ENCODE measurements around the gene C2CD3. TPM values are rescaled to one million over a fixed set of nuclear protein-coding genes. Genes with fewer than 3 reads are reported as not detected.

C2CD3 gene
- total RNA-seq, 1 experiment from 2014 or later: 18.7 TPM

DNA sequence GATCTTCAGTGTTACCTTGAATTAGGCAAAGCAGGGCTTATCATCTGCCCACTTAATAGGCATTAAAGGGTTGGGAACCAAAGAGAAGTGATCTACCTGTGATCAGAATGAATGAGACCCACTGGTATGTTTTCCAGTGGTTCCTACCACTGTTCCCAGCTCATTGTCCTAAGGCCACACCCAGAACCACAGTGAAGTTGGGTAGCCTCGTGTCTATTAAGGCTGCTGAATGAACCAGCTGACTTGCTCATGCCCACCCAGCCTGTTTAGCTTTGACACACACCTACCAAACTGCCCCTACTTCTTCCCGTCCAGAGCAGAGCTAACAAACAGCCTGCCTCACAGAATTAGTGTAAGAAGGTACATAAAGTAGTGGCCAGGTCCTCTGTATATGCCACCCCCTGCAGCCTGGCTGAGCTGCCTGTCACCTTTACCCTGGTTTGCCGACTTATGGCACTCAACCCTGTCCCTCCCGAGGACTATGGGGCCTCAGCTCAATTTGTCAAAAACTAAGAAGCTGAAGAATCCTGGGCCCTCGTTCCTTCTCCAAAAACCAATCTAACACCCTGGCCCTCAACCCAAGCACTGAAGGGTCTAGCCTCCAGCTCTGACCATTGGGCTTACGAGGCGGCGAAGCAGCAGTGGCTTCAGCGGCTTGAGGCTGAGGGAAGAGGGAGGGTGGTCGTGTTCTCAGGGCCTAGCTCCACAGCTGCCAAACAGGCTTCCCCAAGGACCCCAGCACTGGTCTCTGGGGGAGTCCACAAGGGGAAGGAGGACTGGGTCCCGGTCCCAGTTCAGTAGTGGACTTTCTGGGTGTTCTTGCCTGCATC lies 198.0 kb downstream of the C2CD3 start:
- ChIA-PET CTCF (no interaction called here), POLR2A (interaction anchor here (2.4 kb wide), 1 partner anchor 9 kb away, joined by 8 read pairs; the partner anchor contains the start of gene UCP2)
- Mint-ChIP-seq H3K27me3 (ENCODE audit: low read depth) (peaks cover 10% of the 10 kb centered on the region; the same call in 1 of the 2 replicates), H3K36me3 (peaks cover 40% of the 10 kb centered on the region), H3K27ac (no peak overlapping the region; the same call in 1 of the 2 replicates), H3K4me3 (no peak overlapping the region), H3K4me1 (no peaks in the 10 kb centered on the region), H3K9me3 (no peaks in the 10 kb centered on the region)
- DNase-seq (ENCODE audit: low spot score): no peak
- ATAC-seq: no peak
- TF ChIP-seq ZNF317 (CRISPR knock-in tag; IDR thresholded peaks at IDR 0.05; ENCODE audit: borderline replicate concordance, low read depth) (no peak), ZNF671 (CRISPR knock-in tag; IDR thresholded peaks at IDR 0.05) (no peak), ZNF219 (CRISPR knock-in tag; IDR thresholded peaks at IDR 0.05; ENCODE audit: borderline replicate concordance) (no peak), ETV6 (CRISPR knock-in tag; IDR thresholded peaks at IDR 0.05) (no peak)
- TF ChIP-seq, protein P1, sequence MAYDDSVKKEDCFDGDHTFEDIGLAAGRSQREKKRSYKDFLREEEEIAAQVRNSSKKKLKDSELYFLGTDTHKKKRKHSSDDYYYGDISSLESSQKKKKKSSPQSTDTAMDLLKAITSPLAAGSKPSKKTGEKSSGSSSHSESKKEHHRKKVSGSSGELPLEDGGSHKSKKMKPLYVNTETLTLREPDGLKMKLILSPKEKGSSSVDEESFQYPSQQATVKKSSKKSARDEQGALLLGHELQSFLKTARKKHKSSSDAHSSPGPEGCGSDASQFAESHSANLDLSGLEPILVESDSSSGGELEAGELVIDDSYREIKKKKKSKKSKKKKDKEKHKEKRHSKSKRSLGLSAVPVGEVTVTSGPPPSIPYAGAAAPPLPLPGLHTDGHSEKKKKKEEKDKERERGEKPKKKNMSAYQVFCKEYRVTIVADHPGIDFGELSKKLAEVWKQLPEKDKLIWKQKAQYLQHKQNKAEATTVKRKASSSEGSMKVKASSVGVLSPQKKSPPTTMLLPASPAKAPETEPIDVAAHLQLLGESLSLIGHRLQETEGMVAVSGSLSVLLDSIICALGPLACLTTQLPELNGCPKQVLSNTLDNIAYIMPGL (CRISPR knock-in tag; IDR thresholded peaks at IDR 0.05): no peak

DNA sequence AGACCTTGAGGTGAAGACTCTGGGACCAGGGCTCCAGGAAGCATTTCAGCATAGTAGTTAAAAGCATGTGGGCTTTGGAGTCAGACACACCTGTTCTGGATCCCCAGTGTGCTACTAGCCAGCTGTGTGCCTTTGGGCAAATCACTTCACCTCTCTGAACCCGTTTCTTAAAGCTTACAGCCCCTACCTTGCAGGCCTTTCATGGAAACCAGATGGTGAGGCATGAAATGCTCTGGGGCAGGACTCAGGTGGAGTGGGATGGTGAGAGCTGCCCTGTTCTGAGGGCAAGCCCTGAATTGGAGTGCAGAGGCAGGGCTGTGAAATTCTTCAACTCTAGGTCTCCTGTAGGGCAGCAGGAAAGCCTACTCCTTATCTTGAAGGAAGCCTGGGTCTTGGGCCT lies 198.6 kb downstream of the C2CD3 start:
- H3K27me3 Mint-ChIP-seq (ENCODE audit: low read depth): peaks cover 10% of the 10 kb centered on the region; the same call in 1 of the 2 replicates
- ChIA-PET CTCF (no interaction called here), POLR2A (interaction anchor here (2.4 kb wide), 1 partner anchor 10 kb away, joined by 8 read pairs; the partner anchor contains the start of gene UCP2)
- no peak overlapping the region for H3K4me3 Mint-ChIP-seq
- H3K4me1 Mint-ChIP-seq: no peaks in the 10 kb centered on the region
- no peak for ATAC-seq
- H3K9me3 Mint-ChIP-seq: no peaks in the 10 kb centered on the region
- TF ChIP-seq CREB1 (CRISPR knock-in tag; IDR thresholded peaks at IDR 0.05) (no peak), RORB (CRISPR knock-in tag; IDR thresholded peaks at IDR 0.05) (no peak), HMGA2 (CRISPR knock-in tag; IDR thresholded peaks at IDR 0.05) (no peak), JUN (CRISPR knock-in tag; IDR thresholded peaks at IDR 0.05) (no peak), ZNF263 (CRISPR knock-in tag; IDR thresholded peaks at IDR 0.05; ENCODE audit: low read depth) (no peak), NFATC4 (CRISPR knock-in tag; IDR thresholded peaks at IDR 0.05) (no peak), IRF2 (CRISPR knock-in tag; IDR thresholded peaks at IDR 0.05; ENCODE audit: borderline replicate concordance, low read depth) (no peak), SMAD4 (CRISPR knock-in tag; IDR thresholded peaks at IDR 0.05) (no peak)
- TF ChIP-seq, protein P2, sequence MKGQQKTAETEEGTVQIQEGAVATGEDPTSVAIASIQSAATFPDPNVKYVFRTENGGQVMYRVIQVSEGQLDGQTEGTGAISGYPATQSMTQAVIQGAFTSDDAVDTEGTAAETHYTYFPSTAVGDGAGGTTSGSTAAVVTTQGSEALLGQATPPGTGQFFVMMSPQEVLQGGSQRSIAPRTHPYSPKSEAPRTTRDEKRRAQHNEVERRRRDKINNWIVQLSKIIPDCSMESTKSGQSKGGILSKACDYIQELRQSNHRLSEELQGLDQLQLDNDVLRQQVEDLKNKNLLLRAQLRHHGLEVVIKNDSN (CRISPR knock-in tag; IDR thresholded peaks at IDR 0.05): no peak
- DNase-seq (ENCODE audit: low spot score): no peak
- peaks cover 34% of the 10 kb centered on the region for H3K36me3 Mint-ChIP-seq
- no peak overlapping the region for H3K27ac Mint-ChIP-seq

DNA sequence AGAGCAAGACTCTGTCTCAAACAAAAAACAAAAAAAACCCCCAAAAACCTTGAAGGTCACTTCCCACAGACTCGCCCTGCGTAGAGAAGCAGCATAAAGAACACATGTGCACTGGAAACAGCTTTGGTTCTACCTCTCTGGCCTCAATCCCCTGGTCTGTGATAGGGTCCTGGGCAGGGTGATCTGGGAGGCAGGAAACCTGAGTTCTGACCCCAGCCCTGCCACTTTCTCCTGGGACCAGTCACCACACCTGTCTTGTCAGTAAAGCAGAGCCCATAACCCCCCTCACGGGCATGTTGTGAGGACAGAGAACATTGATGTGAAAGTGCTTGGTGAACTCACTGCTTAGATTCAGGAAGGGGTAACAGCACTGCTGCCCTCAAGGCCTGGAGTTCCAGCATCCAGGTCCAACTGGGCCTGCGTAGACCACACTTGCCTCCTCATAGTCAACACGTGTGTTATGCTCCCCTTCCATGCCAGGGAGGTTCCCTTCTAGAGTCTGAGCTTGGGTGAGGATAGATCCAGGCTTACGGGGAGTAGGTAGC lies 199.6 kb downstream of the C2CD3 start:
- no peaks in the 10 kb centered on the region for H3K4me1 Mint-ChIP-seq
- 0 out of 2 replicates have a peak, but pooled peaks have one; percentile 42 for TF ChIP-seq EMX1 (CRISPR knock-in tag; IDR thresholded peaks at IDR 0.05)
- TF ChIP-seq, protein P3, sequence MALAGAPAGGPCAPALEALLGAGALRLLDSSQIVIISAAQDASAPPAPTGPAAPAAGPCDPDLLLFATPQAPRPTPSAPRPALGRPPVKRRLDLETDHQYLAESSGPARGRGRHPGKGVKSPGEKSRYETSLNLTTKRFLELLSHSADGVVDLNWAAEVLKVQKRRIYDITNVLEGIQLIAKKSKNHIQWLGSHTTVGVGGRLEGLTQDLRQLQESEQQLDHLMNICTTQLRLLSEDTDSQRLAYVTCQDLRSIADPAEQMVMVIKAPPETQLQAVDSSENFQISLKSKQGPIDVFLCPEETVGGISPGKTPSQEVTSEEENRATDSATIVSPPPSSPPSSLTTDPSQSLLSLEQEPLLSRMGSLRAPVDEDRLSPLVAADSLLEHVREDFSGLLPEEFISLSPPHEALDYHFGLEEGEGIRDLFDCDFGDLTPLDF (CRISPR knock-in tag; IDR thresholded peaks at IDR 0.05): no peak
- ATAC-seq: peak; percentile 11; the same call in 1 of the 2 replicates
- H3K27me3 Mint-ChIP-seq (ENCODE audit: low read depth): peaks cover 10% of the 10 kb centered on the region; the same call in 1 of the 2 replicates
- ChIA-PET POLR2A (interaction anchor here (2.4 kb wide), 1 partner anchor 11 kb away, joined by 8 read pairs; the partner anchor contains the start of gene UCP2), CTCF (interaction anchor here (1.7 kb wide), 1 partner anchor 9 kb away, joined by 6 read pairs; no protein-coding TSS in a partner anchor)
- H3K36me3 Mint-ChIP-seq: peaks cover 26% of the 10 kb centered on the region
- no peak overlapping the region for H3K4me3 Mint-ChIP-seq
- no peak for DNase-seq (ENCODE audit: low spot score)
- H3K9me3 Mint-ChIP-seq: no peaks in the 10 kb centered on the region
- H3K27ac Mint-ChIP-seq: no peak overlapping the region

Data from WTC11 (cell line).